CD4-positive, alpha-beta T cell (primary cell): Measurements from ENCODE around the gene IL10RA. TPM values are rescaled to one million over a fixed set of nuclear protein-coding genes. Genes with fewer than 3 reads are reported as not detected.
A peak's percentile ranks its signal among the peaks of the same experiment; 100 is the strongest.

Experiments
- ATAC-seq: fragments of 200-7000 bp; cut with Tn5 transposase; one replicate; pipeline ENCODE4 v1.10.0; 2022; ENCODE audit warnings: mild to moderate bottlenecking; ENCODE audit not compliant: poor library complexity
- CTCF ChIA-PET: fragments of 350-600 bp; sonication (Branson Sonifier 250); formaldehyde crosslinking; loops from one replicate; lab custom pipeline; 2021; ENCODE audit warnings: antibody characterized with exemption, inconsistent platforms; lab: Charles Lee
- POLR2A ChIA-PET: fragments of 350-600 bp; sonication (Branson Sonifier 250); formaldehyde crosslinking; loops from one replicate; lab custom pipeline; 2021; ENCODE audit warnings: antibody characterized with exemption, inconsistent platforms; lab: Charles Lee
- DNase-seq, 14 experiments: peaks; one replicate each; pipeline ENCODE4 v3.0.0-alpha.2; 2013 to 2020; ENCODE audit warnings: mixed read lengths in 2 of 14
- H3K27ac ChIP-seq, 2 donors: one replicate each; pipeline versions ENCODE4 v1.5.1 to v1.7.0; 2013; ENCODE audit warnings: low read length in 2 of 2, low read depth in 1 of 2, mild to moderate bottlenecking in 1 of 2
- H3K27me3 ChIP-seq, 2 experiments: 1 replicate in 1 of 2; 2 replicates in 1 of 2; pipeline versions ENCODE4 v1.6.1 to v1.7.0; 2013; ENCODE audit warnings: low read length in 2 of 2, control low read depth in 1 of 2, mild to moderate bottlenecking in 1 of 2, moderate library complexity in 1 of 2; ENCODE audit not compliant: insufficient read depth in 2 of 2, control insufficient read depth in 1 of 2
- H3K36me3 ChIP-seq: one replicate; pipeline ENCODE4 v1.6.1; 2013; ENCODE audit warnings: low read length, control low read depth; ENCODE audit not compliant: insufficient read depth
- H3K4me1 ChIP-seq: one replicate; pipeline ENCODE4 v1.6.1; 2013; ENCODE audit warnings: low read length, control low read depth; ENCODE audit not compliant: insufficient read depth
- H3K4me3 ChIP-seq: one replicate; pipeline ENCODE4 v1.5.1; 2013; ENCODE audit warnings: mild to moderate bottlenecking, low read length, moderate library complexity
- H3K9me3 ChIP-seq, 2 experiments: 1 replicate in 1 of 2; 2 replicates in 1 of 2; pipeline versions ENCODE4 v1.6.1 to v1.7.0; 2013; ENCODE audit warnings: low read length in 2 of 2, mild to moderate bottlenecking in 2 of 2, control low read depth in 1 of 2, moderate library complexity in 1 of 2; ENCODE audit not compliant: control insufficient read depth in 1 of 2, insufficient read depth in 1 of 2
- H3K27ac Mint-ChIP-seq: one replicate; pipeline ENCODE4 v1.8.0; 2020; ENCODE audit warnings: mixed read lengths
- H3K27me3 Mint-ChIP-seq: one replicate; pipeline ENCODE4 v1.8.0; 2021; ENCODE audit warnings: mixed read lengths
- H3K36me3 Mint-ChIP-seq: one replicate; pipeline ENCODE4 v1.8.0; 2021; ENCODE audit warnings: low read depth, mixed read lengths
- H3K4me1 Mint-ChIP-seq: one replicate; pipeline ENCODE4 v1.8.0; 2021; ENCODE audit warnings: low read depth, mixed read lengths
- H3K4me3 Mint-ChIP-seq: one replicate; pipeline ENCODE4 v1.8.0; 2020; ENCODE audit warnings: mild to moderate bottlenecking, mixed read lengths
- H3K9me3 Mint-ChIP-seq: one replicate; pipeline ENCODE4 v1.8.0; 2020; ENCODE audit warnings: mixed read lengths
- intact Hi-C, 2 experiments: fragments of 100-400 bp; cut with DNase I in 1 of 2; cut with micrococcal nuclease in 1 of 2; formaldehyde crosslinking; loops; one replicate each; pipeline versions ENCODE4 v1.15.1 to v1.9.0; 2023 to 2025; cut with DNase I, micrococcal nuclease
- total RNA-seq, 174 experiments: library from RNA in 2 of 174; stranded (reverse) in 2 of 174; gene quantifications; one replicate each; pipeline ENCODE4 v1.2.3 and lab custom pipeline; 2021 to 2026
- TF ChIP-seq, protein P1 (sequence below): fragments of 200-600 bp; IDR thresholded peaks from one replicate; pipeline ENCODE4 v1.8.0; 2022; ENCODE audit warnings: antibody characterized with exemption, mild to moderate bottlenecking

IL10RA gene
- total RNA-seq, 2 experiments from 2014 or later, result 193 to 203 TPM

DNA sequence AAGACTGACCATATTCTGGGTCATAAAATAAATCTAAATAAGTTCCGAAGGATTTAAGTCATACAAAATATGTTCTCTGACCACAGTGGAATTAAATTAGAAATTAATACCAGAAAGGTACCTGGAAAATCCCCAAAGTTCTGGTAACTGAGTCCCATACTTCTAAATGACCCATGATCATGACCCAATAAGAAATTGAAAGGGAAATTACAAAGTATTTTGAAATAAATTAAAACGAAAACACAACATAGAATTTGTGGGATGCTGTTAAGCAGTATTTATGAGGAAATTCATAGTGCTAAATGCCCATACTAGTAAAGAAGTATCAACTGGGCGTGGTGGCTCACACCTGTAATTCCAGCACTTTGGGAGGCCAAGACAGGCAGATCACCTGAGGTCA, 23.4 kb upstream of the IL10RA start:
- TF ChIP-seq, protein P1, sequence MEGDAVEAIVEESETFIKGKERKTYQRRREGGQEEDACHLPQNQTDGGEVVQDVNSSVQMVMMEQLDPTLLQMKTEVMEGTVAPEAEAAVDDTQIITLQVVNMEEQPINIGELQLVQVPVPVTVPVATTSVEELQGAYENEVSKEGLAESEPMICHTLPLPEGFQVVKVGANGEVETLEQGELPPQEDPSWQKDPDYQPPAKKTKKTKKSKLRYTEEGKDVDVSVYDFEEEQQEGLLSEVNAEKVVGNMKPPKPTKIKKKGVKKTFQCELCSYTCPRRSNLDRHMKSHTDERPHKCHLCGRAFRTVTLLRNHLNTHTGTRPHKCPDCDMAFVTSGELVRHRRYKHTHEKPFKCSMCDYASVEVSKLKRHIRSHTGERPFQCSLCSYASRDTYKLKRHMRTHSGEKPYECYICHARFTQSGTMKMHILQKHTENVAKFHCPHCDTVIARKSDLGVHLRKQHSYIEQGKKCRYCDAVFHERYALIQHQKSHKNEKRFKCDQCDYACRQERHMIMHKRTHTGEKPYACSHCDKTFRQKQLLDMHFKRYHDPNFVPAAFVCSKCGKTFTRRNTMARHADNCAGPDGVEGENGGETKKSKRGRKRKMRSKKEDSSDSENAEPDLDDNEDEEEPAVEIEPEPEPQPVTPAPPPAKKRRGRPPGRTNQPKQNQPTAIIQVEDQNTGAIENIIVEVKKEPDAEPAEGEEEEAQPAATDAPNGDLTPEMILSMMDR, result no peak
- Mint-ChIP-seq H3K4me1 (peaks cover 43% of the 10 kb centered on the region), H3K4me3 (no peak overlapping the region), H3K36me3 (peaks cover 17% of the 10 kb centered on the region), H3K27ac (no peak overlapping the region), H3K9me3 (peaks cover 12% of the 10 kb centered on the region), H3K27me3 (no peaks in the 10 kb centered on the region)
- Histone ChIP-seq H3K36me3 (no peaks in the 10 kb centered on the region), H3K27me3 (no peaks in the 10 kb centered on the region), H3K4me3 (no peak overlapping the region), H3K9me3 (peaks cover 0 to 8% of the 10 kb centered on the region in 2 experiments), H3K4me1 (peaks cover 3% of the 10 kb centered on the region), H3K27ac (no peak overlapping the region)
- intact Hi-C loops, result no loop called here
- CTCF ChIA-PET, result interaction anchor here (0.6 kb wide), 1 partner anchor 44 kb away, joined by 3 read pairs; no protein-coding TSS in a partner anchor
- POLR2A ChIA-PET, result no interaction called here
- DNase-seq (no peak), ATAC-seq (no peak)

DNA sequence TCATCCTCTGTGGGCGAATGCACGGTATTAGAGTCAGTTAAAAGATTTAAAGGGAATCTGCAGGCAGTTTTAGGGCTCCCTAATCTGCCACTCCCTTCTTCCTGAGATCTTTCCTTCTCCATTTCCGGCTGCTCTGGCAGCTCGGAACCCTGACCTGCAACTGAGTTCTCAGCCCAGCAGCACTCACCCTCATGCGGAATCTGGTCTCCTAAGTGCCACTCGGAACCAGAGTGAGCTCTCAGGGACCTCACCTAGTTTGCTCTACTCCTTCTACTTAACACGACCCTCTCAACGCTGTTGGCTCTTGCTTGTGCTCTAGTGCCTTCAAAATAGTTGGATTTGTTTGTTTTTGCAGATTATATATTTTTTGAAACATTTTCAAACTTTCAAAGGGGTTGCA, 19.3 kb upstream of the IL10RA start:
- Histone ChIP-seq H3K27me3 (no peaks in the 10 kb centered on the region), H3K27ac (no peak overlapping the region), H3K4me3 (no peak overlapping the region), H3K36me3 (no peaks in the 10 kb centered on the region), H3K4me1 (peaks cover 29% of the 10 kb centered on the region), H3K9me3 (no peaks in the 10 kb centered on the region)
- Mint-ChIP-seq H3K36me3 (no peaks in the 10 kb centered on the region), H3K27ac (no peak overlapping the region), H3K27me3 (no peaks in the 10 kb centered on the region), H3K4me1 (peaks cover 46% of the 10 kb centered on the region), H3K4me3 (no peak overlapping the region), H3K9me3 (no peaks in the 10 kb centered on the region)
- intact Hi-C loops, result no loop called here
- POLR2A ChIA-PET, result no interaction called here
- CTCF ChIA-PET, result no interaction called here
- TF ChIP-seq, protein P1, result no peak
- ATAC-seq (no peak), DNase-seq (peak in 1 of 14 experiments; percentile 8)

DNA sequence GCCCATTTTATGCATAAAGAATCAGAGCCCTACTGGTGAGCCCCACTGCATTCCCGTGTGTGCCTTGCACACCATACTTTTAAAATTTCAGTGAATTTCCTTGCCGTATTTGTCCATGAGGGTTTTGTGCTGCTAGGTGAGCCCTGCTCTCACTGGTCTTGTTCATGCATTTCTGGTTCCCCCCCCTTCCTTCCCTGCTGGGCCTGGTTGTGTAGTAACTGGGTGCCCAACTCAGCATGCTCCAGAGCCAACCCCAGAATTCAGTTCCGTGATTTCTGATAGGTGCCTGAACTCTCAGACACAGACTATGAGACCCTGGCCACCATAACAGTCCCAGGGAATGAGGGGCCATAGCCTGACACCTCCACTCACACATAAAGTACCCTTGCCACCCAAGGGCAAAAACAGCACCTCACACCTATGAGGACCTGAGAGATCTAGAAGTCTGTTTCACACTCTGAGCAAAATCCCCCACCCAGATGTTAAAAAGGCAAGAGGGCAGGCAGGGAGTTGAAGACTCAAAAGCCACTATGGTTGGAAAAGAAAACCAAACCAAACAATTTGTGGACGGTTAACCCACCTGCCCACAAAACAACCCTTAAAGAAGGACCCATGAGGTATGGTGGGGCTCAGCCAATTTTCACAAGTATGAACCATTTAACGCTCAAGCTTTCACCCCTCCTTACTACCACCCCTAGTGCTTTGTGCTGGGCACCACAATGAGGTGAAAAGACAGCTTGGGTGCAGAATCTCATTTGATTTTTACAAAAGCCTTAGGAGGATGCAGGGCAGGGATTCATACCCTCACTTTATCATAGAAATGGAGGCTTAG, 16.8 kb upstream of the IL10RA start:
- H3K27ac Mint-ChIP-seq, result peak overlapping the region; percentile 17
- intact Hi-C loops, result no loop called here
- ChIA-PET POLR2A (interaction anchor here (1.4 to 1.6 kb wide), 3 partner anchors 9 to 82 kb away, joined by 3 to 6 read pairs (median 3); partner anchors contain the start of gene IL10RA), CTCF (interaction anchor here (1.5 to 2.1 kb wide), 2 partner anchors 19 to 23 kb away, joined by 5 to 8 read pairs; no protein-coding TSS in a partner anchor)
- ATAC-seq, result no peak
- H3K9me3 Mint-ChIP-seq, result no peaks in the 10 kb centered on the region
- no peaks in the 10 kb centered on the region for H3K36me3 Mint-ChIP-seq
- no peaks in the 10 kb centered on the region for H3K9me3 ChIP-seq
- no peaks in the 10 kb centered on the region for H3K27me3 ChIP-seq
- no peaks in the 10 kb centered on the region for H3K27me3 Mint-ChIP-seq
- H3K4me3 ChIP-seq, result no peak overlapping the region
- peaks cover 61% of the 10 kb centered on the region for H3K4me1 Mint-ChIP-seq
- no peak overlapping the region for H3K4me3 Mint-ChIP-seq
- DNase-seq, result peak in 2 of 14 experiments; percentile 1 to 30
- peaks cover 54% of the 10 kb centered on the region for H3K4me1 ChIP-seq
- TF ChIP-seq, protein P1, result no peak
- no peaks in the 10 kb centered on the region for H3K36me3 ChIP-seq
- H3K27ac ChIP-seq, result no peak overlapping the region
